ENCODE data around the gene TMEM235.
"Not testable (repeated sequence)": the region's sequence is repeated elsewhere in the genome, so short reads cannot be mapped to it uniquely, and the experiment has no call there.

The TMEM235 gene

GRCh38 chr17:78219396-78220150, 11.9 kb upstream of the TMEM235 start:
- no peak for DNase-seq

- no peak for DNase-seq
Observed at GRCh38 chr17:78223061-78223460, 8.4 kb upstream of the TMEM235 start.

- DNase-seq, result no peak
Observed at GRCh38 chr17:78223765-78224164, 7.7 kb upstream of the TMEM235 start.

GRCh38 chr17:78224231-78225087, 7.0 kb upstream of the TMEM235 start:
- no peak for DNase-seq

- DNase-seq, result no peak
Observed at GRCh38 chr17:78225088-78225865, 6.2 kb upstream of the TMEM235 start.

- DNase-seq, result no peak
Observed at GRCh38 chr17:78226055-78226758, 5.2 kb upstream of the TMEM235 start.

- DNase-seq, result no peak
Observed at GRCh38 chr17:78226759-78227454, 4.5 kb upstream of the TMEM235 start.

- DNase-seq, result no peak
Observed at GRCh38 chr17:78227455-78227916, 3.9 kb upstream of the TMEM235 start.

GRCh38 chr17:78228176-78228575, 3.3 kb upstream of the TMEM235 start:
- no peak for DNase-seq

- no peak for DNase-seq
Observed at GRCh38 chr17:78230252-78230962, 1.0 kb upstream of the TMEM235 start.

- DNase-seq, result peak; percentile 69
Observed at GRCh38 chr17:78231991-78232858, 794 bp downstream of the TMEM235 start.

- DNase-seq, result no peak
Observed at GRCh38 chr17:78232859-78233173, 1.4 kb downstream of the TMEM235 start.

- no peak for DNase-seq
Observed at GRCh38 chr17:78233678-78234077, 2.2 kb downstream of the TMEM235 start.

- no peak for DNase-seq
Observed at GRCh38 chr17:78234261-78234865, 2.9 kb downstream of the TMEM235 start.

- not testable (repeated sequence) for DNase-seq
Observed at GRCh38 chr17:78235022-78235421, 3.6 kb downstream of the TMEM235 start.

GRCh38 chr17:78235885-78236284, 4.5 kb downstream of the TMEM235 start:
- no peak for DNase-seq

- DNase-seq, result no peak
Observed at GRCh38 chr17:78236362-78237127, 5.1 kb downstream of the TMEM235 start.

GRCh38 chr17:78237401-78238012, 6.1 kb downstream of the TMEM235 start:
- DNase-seq, result no peak
